ENCODE data around the gene NCLN. TPM values are rescaled to one million over a fixed set of nuclear protein-coding genes. Genes with fewer than 3 reads are reported as not detected.

NCLN gene, protein sequence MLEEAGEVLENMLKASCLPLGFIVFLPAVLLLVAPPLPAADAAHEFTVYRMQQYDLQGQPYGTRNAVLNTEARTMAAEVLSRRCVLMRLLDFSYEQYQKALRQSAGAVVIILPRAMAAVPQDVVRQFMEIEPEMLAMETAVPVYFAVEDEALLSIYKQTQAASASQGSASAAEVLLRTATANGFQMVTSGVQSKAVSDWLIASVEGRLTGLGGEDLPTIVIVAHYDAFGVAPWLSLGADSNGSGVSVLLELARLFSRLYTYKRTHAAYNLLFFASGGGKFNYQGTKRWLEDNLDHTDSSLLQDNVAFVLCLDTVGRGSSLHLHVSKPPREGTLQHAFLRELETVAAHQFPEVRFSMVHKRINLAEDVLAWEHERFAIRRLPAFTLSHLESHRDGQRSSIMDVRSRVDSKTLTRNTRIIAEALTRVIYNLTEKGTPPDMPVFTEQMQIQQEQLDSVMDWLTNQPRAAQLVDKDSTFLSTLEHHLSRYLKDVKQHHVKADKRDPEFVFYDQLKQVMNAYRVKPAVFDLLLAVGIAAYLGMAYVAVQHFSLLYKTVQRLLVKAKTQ
- 52.7 and 55.1 TPM in 2 replicates for total RNA-seq

GRCh38 chr19:3185461-3186159, at the start of gene NCLN:
TSS of gene NCLN (plus strand) at chr19:3185930. CDS start at chr19:3186031, 101 bp downstream.
- H3K4me3 ChIP-seq (ENCODE audit: low read depth, low read length), result peak within 1 kb of the TSS; percentile 78
- DNase-seq (ENCODE audit: low read depth), result peak; percentile 95
- TF ChIP-seq CTCF (IDR thresholded peaks at IDR 0.05; ENCODE audit: insufficient read depth, low read depth, low read length), result no peak

DNA sequence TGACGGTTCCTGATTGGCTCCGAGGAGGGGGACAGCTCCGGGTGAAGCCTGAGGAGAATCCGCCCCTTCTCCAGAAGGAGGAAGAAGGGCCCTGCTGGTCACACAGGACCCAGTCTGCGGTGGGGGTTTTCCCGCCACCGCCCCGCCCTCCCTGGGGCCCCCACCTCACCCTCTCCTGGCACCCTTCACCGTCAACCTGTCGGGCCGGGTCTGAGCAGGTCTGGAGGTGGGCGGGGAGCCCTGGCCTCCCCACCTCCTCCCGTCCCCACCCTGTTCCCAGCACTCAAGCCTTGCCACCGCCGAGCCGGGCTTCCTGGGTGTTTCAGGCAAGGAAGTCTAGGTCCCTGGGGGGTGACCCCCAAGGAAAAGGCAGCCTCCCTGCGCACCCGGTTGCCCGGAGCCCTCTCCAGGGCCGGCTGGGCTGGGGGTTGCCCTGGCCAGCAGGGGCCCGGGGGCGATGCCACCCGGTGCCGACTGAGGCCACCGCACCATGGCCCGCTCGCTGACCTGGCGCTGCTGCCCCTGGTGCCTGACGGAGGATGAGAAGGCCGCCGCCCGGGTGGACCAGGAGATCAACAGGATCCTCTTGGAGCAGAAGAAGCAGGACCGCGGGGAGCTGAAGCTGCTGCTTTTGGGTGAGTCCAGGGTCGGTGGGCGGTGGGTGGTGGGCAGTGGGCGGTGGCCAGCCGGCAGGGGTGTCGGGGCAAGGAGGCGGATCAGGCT, 49.6 kb upstream of the NCLN start, which contains the start of gene GNA15:
GNA15 (plus strand) TSS at position 73 of the 723 bp plus-strand sequence; CDS start at position 491, 418 bp downstream.
- TF ChIP-seq CTCF (IDR thresholded peaks at IDR 0.05; ENCODE audit: insufficient read depth, low read depth, low read length), result no peak
- DNase-seq (ENCODE audit: low read depth), result no peak
- H3K4me3 ChIP-seq (ENCODE audit: low read depth, low read length), result no peak within 1 kb of the TSS

GRCh38 chr19:3136684-3137055, 49.1 kb upstream of the NCLN start:
- no peak overlapping the region for H3K4me3 ChIP-seq (ENCODE audit: low read depth, low read length)
- no peak for TF ChIP-seq CTCF (IDR thresholded peaks at IDR 0.05; ENCODE audit: insufficient read depth, low read depth, low read length)
- no peak for DNase-seq (ENCODE audit: low read depth)

DNA sequence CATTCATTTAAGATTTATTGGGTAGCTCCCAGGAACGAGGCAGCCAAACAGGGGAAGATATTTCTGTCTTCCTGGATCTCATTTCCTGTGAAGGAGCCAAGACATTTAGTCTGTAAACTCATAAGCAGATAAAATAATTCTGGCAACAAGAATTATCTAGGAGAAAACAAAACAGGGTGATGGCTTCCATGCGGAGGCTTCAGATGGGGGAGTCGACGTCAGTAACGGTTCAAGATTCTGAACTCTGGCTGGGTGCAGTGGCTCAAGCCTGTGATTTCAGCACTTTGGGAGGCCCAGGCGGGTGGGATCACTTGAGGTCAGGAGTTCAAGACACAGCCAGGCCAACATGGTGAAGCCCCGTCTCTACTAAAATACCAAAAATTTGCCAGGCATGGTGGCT, 48.6 kb upstream of the NCLN start:
- DNase-seq (ENCODE audit: low read depth), result peak; percentile 45
- TF ChIP-seq CTCF (IDR thresholded peaks at IDR 0.05; ENCODE audit: insufficient read depth, low read depth, low read length), result no peak
- no peak overlapping the region for H3K4me3 ChIP-seq (ENCODE audit: low read depth, low read length)

DNA sequence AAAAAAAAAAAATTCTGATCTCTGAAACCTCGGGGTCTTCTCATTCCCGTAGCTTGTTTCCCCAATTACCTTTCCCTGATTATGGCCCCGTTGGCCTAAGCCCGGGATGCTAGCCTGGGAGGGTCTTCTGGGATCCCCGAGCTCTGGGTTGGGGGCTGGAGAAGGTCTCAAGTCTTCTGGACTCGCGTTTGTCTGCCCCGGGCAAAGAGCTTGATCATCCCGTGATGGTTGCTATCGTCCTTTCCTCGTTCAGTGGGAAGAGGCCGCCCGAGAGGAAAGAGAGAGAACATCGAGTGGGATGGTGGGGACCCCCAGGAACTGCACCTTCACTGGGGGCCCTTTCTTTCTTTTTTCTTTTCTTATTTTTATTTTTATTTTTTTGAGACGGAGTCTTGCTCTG, 47.5 kb upstream of the NCLN start:
- H3K4me3 ChIP-seq (ENCODE audit: low read depth, low read length), result no peak overlapping the region
- DNase-seq (ENCODE audit: low read depth), result no peak
- TF ChIP-seq CTCF (IDR thresholded peaks at IDR 0.05; ENCODE audit: insufficient read depth, low read depth, low read length), result no peak

DNA sequence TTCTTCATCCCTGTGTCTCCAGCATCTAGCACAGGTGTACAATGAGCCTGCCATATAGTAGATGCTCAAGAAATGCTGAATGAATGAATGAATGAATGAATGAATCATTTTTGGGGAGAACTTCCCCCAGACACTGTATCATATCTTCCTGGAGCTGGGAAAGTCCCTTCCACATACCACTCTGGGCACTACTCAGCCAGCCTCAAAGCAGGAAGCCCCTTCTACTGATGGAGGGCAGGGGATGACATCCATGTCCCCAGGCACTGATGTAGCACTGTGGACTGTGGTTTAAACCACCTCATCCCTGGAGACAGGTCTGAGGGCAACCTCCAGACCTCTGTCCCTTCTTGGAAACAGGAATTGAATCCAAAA, 45.1 kb upstream of the NCLN start:
- no peak for DNase-seq (ENCODE audit: low read depth)
- no peak for TF ChIP-seq CTCF (IDR thresholded peaks at IDR 0.05; ENCODE audit: insufficient read depth, low read depth, low read length)
- no peak overlapping the region for H3K4me3 ChIP-seq (ENCODE audit: low read depth, low read length)
